22Rv1 (cell line): ENCODE data around the gene MYL10.
"Not testable (repeated sequence)": the region's sequence is repeated elsewhere in the genome, so short reads cannot be mapped to it uniquely, and the experiment has no call there.

Experiments used
- H3K27ac ChIP-seq: fragments of 450-650 bp; 2 replicates; pipeline ENCODE4 v1.5.1; 2017
- CTCF ChIP-seq: fragments of 450-650 bp; IDR thresholded peaks from 2 replicates; pipeline ENCODE4 v1.5.1; 2017; ENCODE audit warnings: mild to moderate bottlenecking
- ZFX ChIP-seq: fragments of 450-650 bp; IDR thresholded peaks from 2 replicates; pipeline ENCODE4 v1.6.1; 2017; ENCODE audit warnings: antibody characterized with exemption, borderline replicate concordance

Gene MYL10

GRCh38 chr7:101608772-101609713, 20.1 kb downstream of the MYL10 start:
- TF ChIP-seq ZFX = no peak
- no peak for TF ChIP-seq CTCF
- H3K27ac ChIP-seq = no peak overlapping the region

GRCh38 chr7:101606498-101606923, 22.6 kb downstream of the MYL10 start:
- no peak overlapping the region for H3K27ac ChIP-seq
- TF ChIP-seq ZFX (no peak), CTCF (no peak)

GRCh38 chr7:101605611-101606497, 23.2 kb downstream of the MYL10 start:
- TF ChIP-seq ZFX (no peak), CTCF (no peak)

GRCh38 chr7:101604934-101605332, 24.2 kb downstream of the MYL10 start:
- H3K27ac ChIP-seq = not testable (repeated sequence)

More at GRCh38 chr7:101605611-101606497, 23.2 kb downstream of the MYL10 start:
- H3K27ac ChIP-seq = no peak overlapping the region

GRCh38 chr7:101604331-101604933, 24.7 kb downstream of the MYL10 start:
- TF ChIP-seq CTCF = no peak
- TF ChIP-seq ZFX = no peak
- no peak overlapping the region for H3K27ac ChIP-seq

GRCh38 chr7:101602484-101603241, 26.4 kb downstream of the MYL10 start:
- H3K27ac ChIP-seq = no peak overlapping the region
- TF ChIP-seq CTCF (peak; percentile 99), ZFX (no peak)

- TF ChIP-seq CTCF (no peak), ZFX (no peak)
- no peak overlapping the region for H3K27ac ChIP-seq
Observed at GRCh38 chr7:101602082-101602481, 27.0 kb downstream of the MYL10 start.
